ENCODE results near the gene SAP30L.

Gene SAP30L

DNA sequence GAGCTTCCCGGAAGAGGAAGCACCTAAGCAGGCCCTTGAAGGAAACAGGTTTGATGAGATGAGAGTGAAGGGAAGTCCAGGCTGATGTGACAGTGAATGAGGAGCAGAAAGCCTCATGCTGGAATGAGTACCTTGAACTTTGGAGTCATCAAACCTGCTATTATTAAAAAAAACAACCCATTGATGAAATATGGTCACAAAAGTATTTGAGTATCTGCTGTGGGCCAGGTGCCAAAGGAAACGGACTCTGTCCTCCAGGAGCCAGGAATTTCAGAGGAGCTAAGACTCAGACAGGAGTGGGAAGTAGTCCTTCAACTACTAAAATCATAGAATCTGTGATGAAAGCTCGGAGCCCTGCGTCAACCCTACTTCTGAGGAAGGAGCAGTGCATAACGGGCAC, 20.4 kb downstream of the SAP30L start:
- no peak for DNase-seq (ENCODE audit: low spot score)

DNA sequence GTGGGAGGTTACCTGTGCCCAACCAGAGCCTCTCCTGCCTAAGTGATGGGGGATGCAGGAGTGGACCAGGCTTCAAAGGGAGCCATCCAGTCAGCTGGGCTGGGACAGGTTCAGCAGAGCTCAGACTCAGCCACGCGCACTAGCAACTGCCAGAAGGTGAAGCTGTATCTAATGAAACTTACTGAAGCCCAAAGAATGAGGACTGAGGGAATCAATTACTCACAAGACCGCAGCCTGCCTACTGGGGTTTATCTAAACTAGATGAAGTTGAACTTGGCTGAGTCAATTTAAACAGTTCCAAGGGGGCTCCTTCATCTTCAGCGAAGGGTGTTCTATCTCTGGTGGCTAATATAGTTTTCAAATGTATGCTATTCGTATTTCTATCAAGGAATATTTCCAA, 20.9 kb downstream of the SAP30L start:
- DNase-seq (ENCODE audit: low spot score) = no peak

DNA sequence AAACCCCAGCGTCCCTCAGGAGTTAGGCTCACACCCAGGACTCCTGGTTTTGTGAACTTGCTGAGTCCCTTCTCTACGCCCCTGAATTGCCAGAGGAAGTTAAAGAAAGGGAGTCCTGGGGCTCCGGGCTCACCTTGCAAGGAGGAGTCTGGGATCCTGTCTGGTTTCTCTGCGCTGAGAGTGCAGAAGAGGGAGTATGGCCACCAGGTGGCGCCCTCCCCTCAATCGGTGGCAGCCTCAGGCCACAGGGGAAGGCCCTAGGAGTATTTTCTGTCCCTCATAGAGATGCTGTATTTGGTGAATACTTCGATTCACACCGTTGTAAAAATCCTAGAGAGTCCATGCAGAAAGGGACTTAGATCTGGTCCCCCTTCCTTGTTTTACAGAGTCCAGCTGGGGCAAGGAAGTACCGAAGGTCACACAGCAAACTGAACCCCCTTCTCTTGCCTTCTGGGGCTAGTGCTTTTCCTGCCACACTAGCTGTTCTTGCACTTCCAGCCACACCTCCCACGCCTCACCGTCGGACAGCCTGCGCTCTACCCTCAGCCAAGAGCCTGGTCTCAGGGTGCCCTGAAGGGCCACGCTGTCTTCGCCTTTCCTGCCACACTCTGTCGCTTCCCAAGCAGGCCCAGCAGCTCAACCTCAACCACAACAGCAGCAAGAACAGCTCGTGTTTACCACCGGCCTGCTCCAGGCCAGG, 22.0 kb downstream of the SAP30L start:
- DNase-seq (ENCODE audit: low spot score) = peak; percentile 80

- no peak for DNase-seq (ENCODE audit: low spot score)
Measured at GRCh38 chr5:154470137-154470536, 24.3 kb downstream of the SAP30L start.

DNA sequence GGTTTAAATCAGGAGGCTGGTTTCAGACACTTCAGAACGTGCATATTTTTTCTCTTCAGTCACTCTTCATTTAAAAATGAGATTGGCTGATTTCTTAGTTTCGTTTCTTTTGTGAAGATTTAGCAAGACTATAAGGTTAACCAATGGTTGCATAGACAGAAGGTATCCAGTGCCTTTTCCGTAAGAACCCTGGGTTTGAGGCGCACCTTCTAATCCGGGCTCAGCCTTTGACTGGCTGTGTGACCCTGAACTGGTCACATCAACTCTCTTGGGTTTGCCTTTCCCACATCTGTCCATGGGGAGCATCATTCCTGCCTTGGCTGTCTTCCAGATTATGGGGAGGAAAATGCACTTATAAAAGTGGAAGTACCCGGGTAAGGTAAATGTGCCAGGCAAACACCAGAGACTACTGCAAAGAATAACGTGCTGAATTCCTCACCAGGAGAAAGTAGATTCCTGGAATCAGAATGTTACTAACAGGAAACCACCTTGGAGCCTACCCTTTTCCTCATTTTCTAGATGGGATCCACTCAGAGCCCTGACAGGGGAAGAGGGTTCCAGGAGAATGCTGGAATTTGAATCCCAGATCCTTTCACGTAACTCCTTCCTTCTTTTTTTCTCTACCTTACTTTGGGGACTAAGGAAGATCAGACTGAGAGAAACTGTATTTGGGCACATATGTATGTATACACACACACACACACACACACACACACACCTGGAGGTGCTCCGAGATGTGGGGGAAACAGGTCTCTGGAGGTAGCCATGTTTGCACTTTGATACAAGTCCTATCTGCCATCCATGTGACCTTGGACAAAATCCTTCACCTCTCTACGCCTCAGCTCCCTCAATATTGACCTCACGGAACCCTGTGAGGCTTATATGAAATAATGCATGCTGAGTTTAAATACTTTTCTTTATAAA, 25.4 kb downstream of the SAP30L start:
- DNase-seq (ENCODE audit: low spot score) = no peak

DNA sequence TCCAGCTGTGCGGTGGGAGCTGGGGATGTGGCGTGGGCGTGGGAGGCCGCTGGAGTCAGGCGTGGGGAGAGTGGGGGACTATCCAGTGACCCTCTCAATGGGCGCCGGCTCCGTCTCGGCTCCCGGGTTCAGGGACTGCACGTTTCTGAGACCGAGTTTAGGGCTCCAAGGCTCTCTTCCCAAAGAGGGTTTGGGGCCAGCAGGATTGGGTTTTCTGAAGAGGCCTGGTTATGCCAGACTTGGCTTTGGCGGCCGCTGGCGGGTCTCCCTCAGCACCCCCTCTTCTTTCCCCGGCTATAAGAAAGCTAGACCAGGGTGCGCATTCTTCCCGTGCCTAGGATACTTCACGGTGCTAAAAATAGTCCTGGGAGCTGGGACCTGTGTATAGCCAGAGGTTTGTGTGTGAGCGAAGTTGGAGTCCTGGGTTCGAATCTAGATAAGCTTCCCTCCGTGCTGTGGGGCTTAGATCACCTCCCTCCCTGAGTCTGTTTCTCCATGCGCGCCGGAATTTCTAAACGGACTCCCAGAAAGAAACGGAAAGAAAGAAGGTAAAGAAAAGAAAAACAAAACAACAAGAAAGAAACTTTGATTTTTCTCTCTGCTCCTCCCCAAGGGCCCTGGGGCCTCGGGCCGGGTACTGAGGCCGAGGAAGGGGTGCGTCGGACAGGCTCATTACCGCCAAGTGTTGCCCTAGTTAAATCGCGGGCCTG, 27.2 kb downstream of the SAP30L start:
- no peak for DNase-seq (ENCODE audit: low spot score)

DNA sequence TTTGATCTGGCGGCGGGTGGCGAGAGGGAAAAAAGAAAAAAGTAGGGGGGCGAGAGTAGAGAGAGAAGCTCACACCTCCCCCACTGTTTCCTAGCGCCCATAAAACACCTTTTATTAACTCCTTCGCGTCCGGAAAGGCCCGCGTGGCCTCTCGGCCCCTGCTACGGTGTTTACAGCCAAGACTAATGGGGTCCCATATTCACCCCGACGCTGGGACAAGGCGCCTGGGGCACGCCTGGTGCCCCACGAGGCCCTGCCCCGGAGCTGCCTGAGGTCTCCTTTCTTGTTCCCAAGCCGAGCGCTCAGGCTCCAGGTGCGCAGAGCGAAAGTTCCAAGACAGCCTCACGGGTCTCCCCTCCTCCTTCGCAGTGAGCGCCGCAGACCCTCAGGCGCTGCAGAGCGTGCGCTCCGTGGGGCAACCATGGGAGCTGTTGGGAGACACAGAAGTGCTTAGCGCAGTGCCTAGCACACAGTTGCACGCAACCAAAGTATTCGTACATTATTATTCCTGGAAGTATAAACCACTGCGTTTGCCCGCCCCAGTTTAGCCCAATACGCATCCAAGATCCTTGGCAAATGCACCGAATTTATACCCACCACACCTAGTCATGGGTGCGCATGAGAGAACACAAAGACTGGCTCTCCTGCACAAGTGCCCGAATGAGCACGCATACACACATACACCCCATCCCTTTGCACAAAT, 27.9 kb downstream of the SAP30L start:
- no peak for DNase-seq (ENCODE audit: low spot score)

GRCh38 chr5:154474396-154475334, 28.9 kb downstream of the SAP30L start:
- no peak for DNase-seq (ENCODE audit: low spot score)

DNA sequence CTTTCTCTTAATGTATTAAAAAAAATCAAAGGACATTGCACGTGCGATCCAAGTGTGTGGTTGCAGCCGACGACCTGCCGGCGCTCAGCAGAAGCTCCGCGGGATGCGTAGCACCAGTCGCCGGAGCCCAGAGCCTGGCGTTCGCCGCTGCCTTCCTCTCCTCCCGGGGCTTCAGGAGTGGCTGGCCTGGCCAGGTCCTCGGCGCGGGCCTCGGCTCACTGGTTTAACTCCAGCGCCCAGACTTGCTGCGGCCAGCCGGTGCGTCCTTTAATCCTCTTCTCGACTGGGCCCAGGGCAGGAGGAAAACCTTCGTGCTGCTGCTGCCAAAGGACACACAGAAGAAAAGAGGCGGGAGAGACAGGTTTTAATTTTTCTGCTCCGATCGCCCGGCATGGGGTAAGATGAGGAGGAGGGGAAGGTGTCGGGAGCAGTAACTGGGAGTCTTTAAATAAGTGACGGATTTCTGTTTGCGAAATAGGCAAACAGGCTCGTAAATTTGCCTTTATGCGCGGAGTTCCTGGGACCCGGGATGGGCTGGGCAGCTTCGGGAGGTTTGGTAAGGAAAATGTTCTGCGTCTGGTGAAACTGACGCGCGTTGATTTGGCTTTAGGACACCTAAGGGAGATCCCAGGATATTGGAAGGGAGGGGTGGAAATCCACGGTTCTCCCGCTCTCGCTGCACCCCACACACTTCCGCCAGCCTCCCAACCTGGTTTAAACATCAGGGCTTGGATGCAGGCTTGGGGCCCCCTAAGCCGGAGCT, 30.0 kb downstream of the SAP30L start:
- no peak for DNase-seq (ENCODE audit: low spot score)

DNA sequence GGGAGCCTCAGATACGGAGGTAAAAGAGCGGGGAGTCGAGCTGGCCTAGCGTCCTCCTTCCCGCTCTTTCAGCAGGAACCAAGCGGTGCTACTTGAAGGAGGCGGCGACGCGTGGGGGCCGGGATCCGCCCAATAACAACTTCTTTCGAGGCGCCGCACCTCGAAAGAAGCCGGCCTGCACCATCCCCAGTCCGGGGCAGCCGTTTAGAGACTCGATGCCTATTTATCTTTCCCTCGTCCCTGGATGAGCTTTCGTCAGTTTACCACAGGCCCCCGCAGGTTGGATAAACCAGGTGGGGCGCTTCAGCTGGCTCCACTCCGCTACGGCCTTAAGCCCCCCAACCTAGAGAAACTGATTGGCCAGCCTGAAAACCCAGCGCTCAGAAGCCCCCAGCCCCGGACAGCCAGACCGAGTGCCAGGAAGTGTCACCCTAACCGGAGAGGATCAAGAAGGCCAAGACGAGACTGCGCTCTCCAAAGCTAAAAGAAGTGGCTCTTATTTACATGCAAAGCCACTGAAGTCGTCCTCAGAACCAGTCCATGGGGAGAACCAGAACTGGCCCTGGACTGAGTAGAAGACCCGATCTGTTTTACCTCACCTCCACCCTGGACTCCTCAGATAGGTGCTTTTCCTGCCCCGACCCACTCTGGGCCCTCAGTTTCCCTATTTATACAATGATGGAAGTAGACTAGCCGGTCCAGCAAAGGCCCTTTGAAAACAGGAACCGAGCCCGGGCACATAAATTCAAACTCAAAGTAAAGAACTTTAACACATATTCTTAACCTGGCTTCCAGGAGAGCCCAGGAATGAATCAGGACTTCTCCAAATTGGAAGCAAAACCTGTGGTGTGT, 30.8 kb downstream of the SAP30L start:
- no peak for DNase-seq (ENCODE audit: low spot score)

DNA sequence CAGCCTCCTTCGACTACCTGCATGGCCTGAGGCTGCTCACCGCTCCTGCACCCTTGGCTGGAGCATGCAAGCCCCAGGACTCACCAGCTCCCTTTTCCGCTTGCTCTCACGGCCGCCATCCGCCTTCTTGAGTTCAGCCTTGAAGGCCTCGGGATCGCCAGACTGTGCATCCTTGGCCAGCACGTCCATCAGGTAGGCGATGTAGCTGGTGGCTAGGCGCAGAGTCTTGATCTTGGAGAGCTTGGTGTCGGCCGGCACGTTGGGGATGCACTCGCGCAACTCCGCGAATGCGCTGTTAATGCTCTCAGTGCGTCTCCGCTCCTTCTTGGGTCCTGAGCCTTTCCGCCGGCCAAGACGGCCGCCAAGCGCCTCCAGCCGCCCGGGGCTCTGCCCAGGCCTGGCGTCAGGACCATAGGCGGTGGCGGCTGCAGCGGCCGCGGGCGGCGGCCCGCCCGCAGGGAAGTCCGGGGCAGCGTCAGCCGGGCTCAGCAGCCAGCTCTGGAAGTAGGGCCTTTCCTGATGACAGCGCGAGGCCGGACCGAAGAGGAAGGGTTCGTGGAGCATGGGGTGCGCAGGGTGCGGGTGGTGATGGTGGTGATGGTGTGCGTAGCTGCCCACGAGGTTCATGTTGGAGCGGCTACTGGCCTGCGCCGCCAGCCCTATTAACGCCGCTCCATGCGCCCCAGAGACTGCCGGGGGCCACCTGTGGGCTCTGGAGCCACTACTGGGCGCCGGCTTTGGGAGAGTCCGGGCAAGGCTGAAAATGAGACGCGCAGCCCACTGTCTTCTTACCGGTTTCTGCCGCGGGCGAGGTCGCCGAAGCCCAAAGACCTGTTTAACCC, 31.8 kb downstream of the SAP30L start:
- DNase-seq (ENCODE audit: low spot score) = no peak

DNA sequence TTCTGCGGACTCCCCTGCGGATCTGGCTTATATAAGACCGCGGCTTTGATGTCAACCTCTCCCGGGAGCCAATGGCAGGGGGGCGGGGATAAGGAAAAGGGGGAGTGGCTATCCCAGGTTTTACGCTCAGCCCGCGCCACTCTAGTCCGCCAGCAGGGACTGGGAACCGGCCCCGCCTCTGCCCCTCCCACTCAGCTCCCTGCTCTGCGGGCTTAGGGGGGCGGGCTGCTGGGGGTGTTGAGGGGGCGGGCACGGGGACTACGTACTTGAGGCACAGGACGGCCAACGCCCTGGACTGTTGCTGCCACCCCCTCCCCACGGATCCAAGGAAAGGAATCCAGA, 32.4 kb downstream of the SAP30L start, which contains the start of gene HAND1:
Gene HAND1, minus strand, starts transcription at position 4 of the 342 bp plus-strand sequence. CDS start 219 bp downstream, outside the sequence.
- no peak for DNase-seq (ENCODE audit: low spot score)

DNA sequence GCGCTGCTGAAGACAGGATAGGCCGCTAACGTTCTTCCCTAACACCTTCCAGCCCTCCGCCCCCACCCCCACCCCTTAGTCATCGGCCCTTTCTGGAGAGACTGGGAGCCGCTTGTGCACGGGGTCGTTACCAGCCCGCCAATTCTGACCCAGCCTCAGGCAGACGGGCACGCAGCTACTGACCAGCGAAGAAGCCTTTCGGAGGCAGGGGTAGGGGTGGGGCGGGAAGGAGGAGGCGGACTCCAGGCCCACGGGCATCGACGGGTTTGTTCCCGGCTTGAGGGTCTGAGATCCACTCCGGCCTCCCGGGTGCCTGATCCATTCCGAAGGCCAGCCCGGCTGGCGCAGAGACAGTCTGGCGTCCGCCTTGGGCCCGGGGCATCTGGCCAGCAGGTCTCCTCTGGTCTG, 33.0 kb downstream of the SAP30L start:
- DNase-seq (ENCODE audit: low spot score) = no peak

- DNase-seq (ENCODE audit: low spot score) = no peak
Measured at GRCh38 chr5:154479160-154479943, 33.6 kb downstream of the SAP30L start.

DNA sequence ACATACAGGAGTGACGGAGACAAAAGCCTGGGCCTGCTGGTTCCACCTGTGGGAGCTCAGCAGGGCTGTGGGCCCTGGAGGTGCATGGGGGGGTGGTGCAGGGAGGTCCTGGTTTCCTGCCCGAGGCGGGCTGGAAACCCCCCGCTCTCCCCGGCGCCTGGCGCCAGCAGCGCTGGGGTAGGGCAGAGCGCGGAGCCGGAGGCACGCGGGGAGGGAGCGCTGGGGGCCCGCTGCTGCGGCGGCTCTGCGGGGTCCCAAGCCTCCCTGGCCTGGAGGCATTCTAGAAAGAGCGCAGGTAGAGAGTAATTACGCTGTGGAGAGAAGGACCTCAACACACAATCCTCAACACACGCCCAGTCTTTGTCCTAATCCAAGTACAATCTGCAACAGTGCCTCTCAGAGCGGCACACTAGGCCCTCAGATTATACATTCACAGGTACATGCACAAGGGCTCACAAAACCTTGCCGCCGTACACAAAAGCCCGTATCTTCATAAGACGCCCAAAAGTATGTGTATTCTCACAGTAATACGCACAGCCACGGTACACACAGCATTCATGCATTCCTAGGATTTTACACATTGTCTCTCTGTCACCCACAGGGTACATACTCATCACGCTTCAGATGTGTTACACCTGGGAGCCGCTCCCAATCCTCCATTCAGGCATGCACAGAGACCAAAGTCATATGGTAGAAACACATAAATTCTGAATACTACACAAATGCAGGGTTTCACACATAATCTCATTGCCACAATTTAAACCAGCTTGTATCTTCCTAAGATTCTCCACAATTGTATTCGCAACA, 34.4 kb downstream of the SAP30L start:
- no peak for DNase-seq (ENCODE audit: low spot score)

GRCh38 chr5:154480847-154481246, 35.0 kb downstream of the SAP30L start:
- no peak for DNase-seq (ENCODE audit: low spot score)

Measured in NAMALWA (cell line).